Body of pancreas (tissue), 4 donors: ENCODE results near the gene SLC47A2.

Source experiments
- POLR2A ChIP-seq, 3 donors: fragments of 450-650 bp; IDR thresholded peaks; one replicate each; pipeline ENCODE4 v1.6.1; 2016; ENCODE audit warnings: antibody characterized with exemption in 3 of 3, mild to moderate bottlenecking in 2 of 3
- TF ChIP-seq, protein P1 (sequence below), 7 experiments: fragments of 450-650 bp in 4 of 7; fragments of 200-600 bp in 3 of 7; sonication (generic) in 3 of 7; IDR thresholded peaks; one replicate each; pipeline ENCODE4 v1.5.1; 2016 to 2019; ENCODE audit warnings: antibody characterized with exemption in 7 of 7

DNA sequence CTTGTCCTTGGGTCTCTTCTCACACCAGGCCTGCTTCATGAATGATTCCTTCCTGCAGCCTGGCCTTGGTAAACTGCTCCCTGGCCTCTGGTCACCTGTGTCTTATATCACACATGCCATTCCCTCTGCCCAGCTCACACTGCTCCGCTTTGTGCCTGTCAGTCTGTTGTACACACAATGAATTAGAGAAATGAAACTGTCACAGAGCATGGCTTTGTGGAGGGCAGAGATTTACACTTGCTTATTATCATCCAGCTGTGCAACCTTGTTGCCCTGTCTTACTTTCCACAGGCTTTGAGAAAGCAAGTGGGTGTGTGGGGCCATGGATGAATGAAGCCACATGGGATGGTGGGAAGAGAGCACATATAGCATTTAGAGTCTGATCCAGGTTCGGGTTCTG, 45.5 kb downstream of the SLC47A2 start:
- TF ChIP-seq POLR2A (IDR thresholded peaks at IDR 0.05): no peak
- TF ChIP-seq, protein P1, sequence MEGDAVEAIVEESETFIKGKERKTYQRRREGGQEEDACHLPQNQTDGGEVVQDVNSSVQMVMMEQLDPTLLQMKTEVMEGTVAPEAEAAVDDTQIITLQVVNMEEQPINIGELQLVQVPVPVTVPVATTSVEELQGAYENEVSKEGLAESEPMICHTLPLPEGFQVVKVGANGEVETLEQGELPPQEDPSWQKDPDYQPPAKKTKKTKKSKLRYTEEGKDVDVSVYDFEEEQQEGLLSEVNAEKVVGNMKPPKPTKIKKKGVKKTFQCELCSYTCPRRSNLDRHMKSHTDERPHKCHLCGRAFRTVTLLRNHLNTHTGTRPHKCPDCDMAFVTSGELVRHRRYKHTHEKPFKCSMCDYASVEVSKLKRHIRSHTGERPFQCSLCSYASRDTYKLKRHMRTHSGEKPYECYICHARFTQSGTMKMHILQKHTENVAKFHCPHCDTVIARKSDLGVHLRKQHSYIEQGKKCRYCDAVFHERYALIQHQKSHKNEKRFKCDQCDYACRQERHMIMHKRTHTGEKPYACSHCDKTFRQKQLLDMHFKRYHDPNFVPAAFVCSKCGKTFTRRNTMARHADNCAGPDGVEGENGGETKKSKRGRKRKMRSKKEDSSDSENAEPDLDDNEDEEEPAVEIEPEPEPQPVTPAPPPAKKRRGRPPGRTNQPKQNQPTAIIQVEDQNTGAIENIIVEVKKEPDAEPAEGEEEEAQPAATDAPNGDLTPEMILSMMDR (IDR thresholded peaks at IDR 0.05): no peak
